22Rv1 (cell line): ENCODE measurements around the gene SLC35E4.

ENCODE experiments used
- ZFX ChIP-seq: fragments of 450-650 bp; IDR thresholded peaks from 2 replicates; pipeline ENCODE4 v1.6.1; 2017; ENCODE audit warnings: antibody characterized with exemption, borderline replicate concordance
- TF ChIP-seq, protein P1 (sequence below): fragments of 450-650 bp; IDR thresholded peaks from 2 replicates; pipeline ENCODE4 v1.5.1; 2017; ENCODE audit warnings: mild to moderate bottlenecking

DNA sequence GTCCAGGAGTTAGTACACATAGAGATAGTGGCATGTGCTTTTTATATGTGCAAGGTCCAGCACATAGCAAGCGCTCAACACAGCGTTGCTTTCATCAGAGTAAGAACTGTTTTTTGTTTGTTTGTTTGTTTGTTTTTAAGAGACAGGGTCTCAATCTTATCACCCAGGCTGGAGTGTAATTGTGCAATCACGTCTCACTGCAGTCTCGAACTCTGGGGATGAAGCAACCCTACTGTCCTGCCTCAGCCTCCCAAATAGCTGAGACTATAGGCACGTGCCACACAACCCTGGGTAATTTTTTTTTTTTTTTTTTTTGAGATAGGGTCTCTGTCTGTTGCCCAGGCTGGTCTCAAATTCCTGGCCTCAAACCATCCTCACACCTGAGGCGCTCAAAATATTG, 17.8 kb upstream of the SLC35E4 start:
- TF ChIP-seq, protein P1, sequence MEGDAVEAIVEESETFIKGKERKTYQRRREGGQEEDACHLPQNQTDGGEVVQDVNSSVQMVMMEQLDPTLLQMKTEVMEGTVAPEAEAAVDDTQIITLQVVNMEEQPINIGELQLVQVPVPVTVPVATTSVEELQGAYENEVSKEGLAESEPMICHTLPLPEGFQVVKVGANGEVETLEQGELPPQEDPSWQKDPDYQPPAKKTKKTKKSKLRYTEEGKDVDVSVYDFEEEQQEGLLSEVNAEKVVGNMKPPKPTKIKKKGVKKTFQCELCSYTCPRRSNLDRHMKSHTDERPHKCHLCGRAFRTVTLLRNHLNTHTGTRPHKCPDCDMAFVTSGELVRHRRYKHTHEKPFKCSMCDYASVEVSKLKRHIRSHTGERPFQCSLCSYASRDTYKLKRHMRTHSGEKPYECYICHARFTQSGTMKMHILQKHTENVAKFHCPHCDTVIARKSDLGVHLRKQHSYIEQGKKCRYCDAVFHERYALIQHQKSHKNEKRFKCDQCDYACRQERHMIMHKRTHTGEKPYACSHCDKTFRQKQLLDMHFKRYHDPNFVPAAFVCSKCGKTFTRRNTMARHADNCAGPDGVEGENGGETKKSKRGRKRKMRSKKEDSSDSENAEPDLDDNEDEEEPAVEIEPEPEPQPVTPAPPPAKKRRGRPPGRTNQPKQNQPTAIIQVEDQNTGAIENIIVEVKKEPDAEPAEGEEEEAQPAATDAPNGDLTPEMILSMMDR: no peak
- TF ChIP-seq ZFX: no peak
